Astrocyte (in vitro differentiated cells and primary cell): ENCODE measurements around the gene FARS2. TPM values are rescaled to one million over a fixed set of nuclear protein-coding genes. Genes with fewer than 3 reads are reported as not detected.

ENCODE experiments used
- DNase-seq: peaks from one replicate; pipeline ENCODE4 v3.0.0-alpha.2; 2010; ENCODE audit warnings: low read depth
- FAIRE-seq: peaks from 2 replicates; lab custom pipeline; 2011; peaks lifted over from hg19 to GRCh38; lab: Jason Lieb, UNC
- H2AFZ ChIP-seq: 2 replicates; pipeline ENCODE4 v1.6.0; 2012; ENCODE audit warnings: low read depth, low read length, inconsistent platforms
- H3K27ac ChIP-seq: 2 replicates; pipeline ENCODE4 v1.5.1; 2011; ENCODE audit warnings: low read depth, low read length, inconsistent platforms
- H3K27me3 ChIP-seq: 2 replicates; pipeline ENCODE4 v1.6.0; 2011; ENCODE audit warnings: low read length, inconsistent platforms; ENCODE audit not compliant: insufficient read depth
- H3K36me3 ChIP-seq: 2 replicates; pipeline ENCODE4 v1.5.1; 2011; ENCODE audit warnings: low read length, inconsistent platforms; ENCODE audit not compliant: insufficient read depth
- H3K4me1 ChIP-seq: 2 replicates; pipeline ENCODE4 v1.5.1; 2011; ENCODE audit warnings: low read length, inconsistent platforms; ENCODE audit not compliant: insufficient read depth
- H3K4me2 ChIP-seq: 2 replicates; pipeline ENCODE4 v1.6.0; 2012; ENCODE audit warnings: low read length, inconsistent platforms
- H3K4me3 ChIP-seq: 2 replicates; pipeline ENCODE4 v1.5.1; 2011; ENCODE audit warnings: low read depth, mild to moderate bottlenecking, low read length, inconsistent platforms; ENCODE audit not compliant: insufficient read depth
- H3K79me2 ChIP-seq: 2 replicates; pipeline ENCODE4 v1.6.0; 2012; ENCODE audit warnings: mild to moderate bottlenecking, low read length, inconsistent platforms; ENCODE audit not compliant: insufficient read depth
- H3K9ac ChIP-seq: 2 replicates; pipeline ENCODE4 v1.6.0; 2012; ENCODE audit warnings: mild to moderate bottlenecking, low read length, inconsistent platforms
- H3K9me3 ChIP-seq: 2 replicates; pipeline ENCODE4 v1.5.1; 2012; ENCODE audit warnings: low read depth, mild to moderate bottlenecking, low read length, inconsistent platforms; ENCODE audit not compliant: insufficient read depth
- H4K20me1 ChIP-seq: 2 replicates; pipeline ENCODE4 v1.6.0; 2012; ENCODE audit warnings: low read length, inconsistent platforms; ENCODE audit not compliant: insufficient read depth
- H3K27ac Mint-ChIP-seq: one replicate; pipeline ENCODE4 v1.8.0; 2021; ENCODE audit warnings: mild to moderate bottlenecking, mixed read lengths; ENCODE audit not compliant: unreplicated experiment
- H3K27me3 Mint-ChIP-seq: one replicate; pipeline ENCODE4 v1.8.0; 2021; ENCODE audit warnings: low read depth, mixed read lengths; ENCODE audit not compliant: unreplicated experiment
- H3K36me3 Mint-ChIP-seq: one replicate; pipeline ENCODE4 v1.8.0; 2021; ENCODE audit warnings: low read depth, mixed read lengths; ENCODE audit not compliant: unreplicated experiment
- H3K4me1 Mint-ChIP-seq: one replicate; pipeline ENCODE4 v1.8.0; 2021; ENCODE audit warnings: low read depth, mixed read lengths; ENCODE audit not compliant: unreplicated experiment
- H3K4me3 Mint-ChIP-seq: one replicate; pipeline ENCODE4 v1.8.0; 2021; ENCODE audit warnings: mild to moderate bottlenecking, moderate library complexity, mixed read lengths; ENCODE audit not compliant: unreplicated experiment
- H3K9me3 Mint-ChIP-seq: one replicate; pipeline ENCODE4 v1.8.0; 2021; ENCODE audit warnings: mild to moderate bottlenecking, mixed read lengths; ENCODE audit not compliant: unreplicated experiment
- EZH2 ChIP-seq: IDR thresholded peaks from 2 replicates; pipeline ENCODE4 v1.6.1; 2012; ENCODE audit warnings: mild to moderate bottlenecking, low read length, inconsistent platforms; ENCODE audit not compliant: insufficient read depth
- total RNA-seq: library from RNA; stranded (reverse); gene quantifications from 2 replicates; pipeline ENCODE4 v1.2.1, GENCODE V29; 2021
- TF ChIP-seq, protein P1 (sequence below): IDR thresholded peaks from 2 replicates; pipeline ENCODE4 v1.5.1; 2011; ENCODE audit warnings: low read depth, mild to moderate bottlenecking, inconsistent platforms, low read length, moderate library complexity; ENCODE audit not compliant: insufficient read depth

FARS2 gene
- total RNA-seq, 1 donor from 2014 or later = 13.3 TPM

GRCh38 chr6:5275497-5275896 lies 14.2 kb downstream of the FARS2 start:
- no peak overlapping the region for H3K4me3 ChIP-seq
- no peak overlapping the region for H3K9ac ChIP-seq
- no peak overlapping the region for H3K27ac Mint-ChIP-seq
- FAIRE-seq (no peak), DNase-seq (no peak)
- no peaks in the 10 kb centered on the region for H3K36me3 Mint-ChIP-seq
- H3K36me3 ChIP-seq = no peaks in the 10 kb centered on the region
- no peak for TF ChIP-seq EZH2
- TF ChIP-seq, protein P1, sequence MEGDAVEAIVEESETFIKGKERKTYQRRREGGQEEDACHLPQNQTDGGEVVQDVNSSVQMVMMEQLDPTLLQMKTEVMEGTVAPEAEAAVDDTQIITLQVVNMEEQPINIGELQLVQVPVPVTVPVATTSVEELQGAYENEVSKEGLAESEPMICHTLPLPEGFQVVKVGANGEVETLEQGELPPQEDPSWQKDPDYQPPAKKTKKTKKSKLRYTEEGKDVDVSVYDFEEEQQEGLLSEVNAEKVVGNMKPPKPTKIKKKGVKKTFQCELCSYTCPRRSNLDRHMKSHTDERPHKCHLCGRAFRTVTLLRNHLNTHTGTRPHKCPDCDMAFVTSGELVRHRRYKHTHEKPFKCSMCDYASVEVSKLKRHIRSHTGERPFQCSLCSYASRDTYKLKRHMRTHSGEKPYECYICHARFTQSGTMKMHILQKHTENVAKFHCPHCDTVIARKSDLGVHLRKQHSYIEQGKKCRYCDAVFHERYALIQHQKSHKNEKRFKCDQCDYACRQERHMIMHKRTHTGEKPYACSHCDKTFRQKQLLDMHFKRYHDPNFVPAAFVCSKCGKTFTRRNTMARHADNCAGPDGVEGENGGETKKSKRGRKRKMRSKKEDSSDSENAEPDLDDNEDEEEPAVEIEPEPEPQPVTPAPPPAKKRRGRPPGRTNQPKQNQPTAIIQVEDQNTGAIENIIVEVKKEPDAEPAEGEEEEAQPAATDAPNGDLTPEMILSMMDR = no peak
- no peak overlapping the region for H3K4me2 ChIP-seq
- H3K9me3 Mint-ChIP-seq = no peaks in the 10 kb centered on the region
- H3K4me1 ChIP-seq = peaks cover 2% of the 10 kb centered on the region
- H3K79me2 ChIP-seq = peaks cover 14% of the 10 kb centered on the region
- peaks cover 2% of the 10 kb centered on the region for H3K4me1 Mint-ChIP-seq
- no peaks in the 10 kb centered on the region for H3K27me3 Mint-ChIP-seq
- no peak overlapping the region for H2AFZ ChIP-seq
- no peak overlapping the region for H3K4me3 Mint-ChIP-seq
- peaks cover 26% of the 10 kb centered on the region for H4K20me1 ChIP-seq
- no peak overlapping the region for H3K27ac ChIP-seq
- no peaks in the 10 kb centered on the region for H3K9me3 ChIP-seq
- H3K27me3 ChIP-seq = no peaks in the 10 kb centered on the region

- Mint-ChIP-seq H3K4me3 (no peak overlapping the region), H3K36me3 (no peaks in the 10 kb centered on the region), H3K4me1 (peaks cover 2% of the 10 kb centered on the region), H3K9me3 (no peaks in the 10 kb centered on the region), H3K27ac (no peak overlapping the region), H3K27me3 (no peaks in the 10 kb centered on the region)
- Histone ChIP-seq H3K4me1 (peaks cover 2% of the 10 kb centered on the region), H3K9ac (no peak overlapping the region), H3K4me3 (no peak overlapping the region), H2AFZ (no peak overlapping the region), H3K27ac (no peak overlapping the region), H3K27me3 (no peaks in the 10 kb centered on the region), H4K20me1 (peaks cover 21% of the 10 kb centered on the region), H3K79me2 (peaks cover 12% of the 10 kb centered on the region), H3K4me2 (no peak overlapping the region), H3K36me3 (no peaks in the 10 kb centered on the region), H3K9me3 (no peaks in the 10 kb centered on the region)
- no peak for TF ChIP-seq EZH2
- TF ChIP-seq, protein P1 = no peak
- no peak for FAIRE-seq
- DNase-seq = no peak
Observed at GRCh38 chr6:5276581-5276980, 15.3 kb downstream of the FARS2 start.

DNA sequence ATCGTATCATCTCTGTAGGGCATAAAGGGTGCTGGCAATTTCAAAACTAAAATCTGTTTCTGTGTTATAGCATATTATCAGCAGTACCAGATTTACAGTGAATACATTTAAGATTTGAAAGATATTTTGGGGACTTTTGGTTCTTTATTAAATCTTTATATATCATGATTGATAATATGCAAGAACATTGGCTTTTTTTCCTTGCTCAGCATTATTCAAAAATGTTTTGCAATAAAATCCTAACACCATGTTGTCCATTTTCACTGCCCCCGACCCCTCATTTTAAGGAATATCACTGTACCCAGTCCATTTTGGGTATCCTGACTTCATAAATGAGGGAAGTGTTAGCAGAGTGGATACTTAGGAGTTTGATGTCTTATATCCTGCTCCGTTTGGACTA lies 16.3 kb downstream of the FARS2 start:
- DNase-seq = no peak
- no peak overlapping the region for H3K27ac ChIP-seq
- FAIRE-seq = no peak
- Mint-ChIP-seq H3K27ac (no peak overlapping the region), H3K4me1 (peaks cover 2% of the 10 kb centered on the region), H3K36me3 (no peaks in the 10 kb centered on the region), H3K9me3 (no peaks in the 10 kb centered on the region), H3K27me3 (no peaks in the 10 kb centered on the region), H3K4me3 (no peak overlapping the region)
- H3K9me3 ChIP-seq = no peaks in the 10 kb centered on the region
- peaks cover 8% of the 10 kb centered on the region for H3K79me2 ChIP-seq
- H3K4me3 ChIP-seq = no peak overlapping the region
- peaks cover 2% of the 10 kb centered on the region for H3K4me1 ChIP-seq
- H2AFZ ChIP-seq = no peak overlapping the region
- H3K27me3 ChIP-seq = no peaks in the 10 kb centered on the region
- peaks cover 27% of the 10 kb centered on the region for H4K20me1 ChIP-seq
- TF ChIP-seq, protein P1 = no peak
- TF ChIP-seq EZH2 = no peak
- no peaks in the 10 kb centered on the region for H3K36me3 ChIP-seq
- no peak overlapping the region for H3K9ac ChIP-seq
- H3K4me2 ChIP-seq = no peak overlapping the region
